HG02885 (cell line): Measurements from ENCODE around the gene ENHO.

Experiments used
- ATAC-seq: cut with Tn5 transposase; IDR thresholded peaks from one replicate; pipeline ENCODE4 v1.9.1; 2021; ENCODE audit warnings: mild to moderate bottlenecking; ENCODE audit not compliant: unreplicated experiment, poor library complexity

The ENHO gene

DNA sequence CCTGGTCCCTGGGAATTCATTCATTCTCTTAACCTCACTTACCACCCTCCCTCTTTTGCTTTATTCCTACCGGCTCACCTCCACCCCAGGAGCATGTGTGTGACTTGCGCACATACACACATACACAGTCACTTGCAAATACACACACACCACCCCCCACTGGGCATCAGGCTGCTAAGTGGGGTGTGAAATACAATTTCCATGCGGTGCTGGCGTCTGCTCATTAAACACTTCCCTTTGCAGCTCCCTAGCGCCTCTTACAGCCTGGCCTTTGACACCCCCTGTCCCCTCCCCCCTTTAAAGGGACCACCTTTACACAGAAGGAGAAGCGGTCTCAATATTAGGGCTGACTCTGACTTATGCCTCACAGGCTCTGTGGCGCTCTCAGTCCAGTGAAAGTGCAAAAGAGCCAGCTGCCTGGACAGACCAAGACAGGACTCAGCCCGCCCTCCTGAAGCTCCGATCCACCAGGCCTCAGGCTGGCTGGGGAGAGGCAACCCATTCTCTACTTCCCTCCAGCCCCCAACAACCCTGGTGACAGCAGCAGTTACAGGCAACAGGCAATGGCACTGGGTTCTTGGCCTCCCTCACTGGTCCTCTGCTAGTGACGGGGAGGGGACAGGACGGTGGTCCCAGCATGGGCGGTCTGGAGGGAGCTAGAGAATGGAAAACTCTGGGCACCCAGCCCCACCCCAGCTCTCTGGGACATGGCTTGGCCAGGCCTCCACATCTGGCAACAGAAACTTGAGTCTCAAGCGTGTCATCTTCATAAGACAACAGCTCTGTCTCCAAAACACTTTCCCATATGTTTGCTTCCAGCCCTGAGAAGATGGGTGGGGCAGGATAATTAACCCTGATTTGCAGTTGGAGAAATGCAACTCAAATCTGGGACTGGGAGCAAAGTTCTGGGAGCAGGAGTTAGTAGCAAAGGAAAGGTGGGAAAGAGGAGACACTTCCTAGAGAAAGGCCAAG is 12.0 kb downstream of the ENHO start:
- no peak for ATAC-seq

DNA sequence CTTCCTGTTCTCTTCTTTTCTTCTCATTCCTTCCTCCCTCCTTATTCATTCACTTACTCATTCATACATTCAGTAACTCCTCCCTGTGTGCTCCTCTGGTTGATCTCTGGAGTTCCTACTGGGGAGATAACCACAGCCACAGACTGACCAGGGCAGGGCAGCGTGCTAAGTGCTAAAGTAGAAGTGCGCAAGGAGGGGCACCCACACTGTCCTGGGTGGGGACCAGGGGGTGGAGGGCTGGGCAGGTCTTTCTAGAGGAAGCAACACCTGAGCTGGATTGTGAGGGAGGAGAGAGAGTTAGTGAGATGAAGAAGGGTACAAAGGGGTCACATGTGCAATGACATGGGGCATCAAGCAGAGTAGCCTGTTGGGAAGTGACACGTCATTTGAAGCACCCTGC is 13.8 kb downstream of the ENHO start:
- no peak for ATAC-seq

DNA sequence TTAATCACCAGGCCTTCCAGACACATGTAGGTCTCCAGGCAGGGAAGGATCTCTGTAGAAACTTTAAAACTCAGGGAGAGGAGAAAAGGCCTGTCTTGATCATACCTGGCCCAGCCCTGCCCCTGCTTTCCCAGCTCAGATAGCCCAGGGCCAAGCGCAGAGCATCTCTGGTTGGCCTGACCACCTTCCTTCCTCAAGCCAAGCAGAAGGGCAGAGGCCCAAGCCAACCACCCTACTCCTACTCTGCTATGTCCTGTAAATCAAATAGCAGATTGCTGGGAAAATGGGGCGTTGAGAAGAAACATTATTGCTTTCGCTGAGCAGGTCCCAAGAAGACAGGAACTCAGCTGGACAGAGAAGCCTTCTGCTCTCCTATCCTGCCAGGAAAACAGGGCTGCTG is 14.3 kb downstream of the ENHO start:
- ATAC-seq, result no peak

DNA sequence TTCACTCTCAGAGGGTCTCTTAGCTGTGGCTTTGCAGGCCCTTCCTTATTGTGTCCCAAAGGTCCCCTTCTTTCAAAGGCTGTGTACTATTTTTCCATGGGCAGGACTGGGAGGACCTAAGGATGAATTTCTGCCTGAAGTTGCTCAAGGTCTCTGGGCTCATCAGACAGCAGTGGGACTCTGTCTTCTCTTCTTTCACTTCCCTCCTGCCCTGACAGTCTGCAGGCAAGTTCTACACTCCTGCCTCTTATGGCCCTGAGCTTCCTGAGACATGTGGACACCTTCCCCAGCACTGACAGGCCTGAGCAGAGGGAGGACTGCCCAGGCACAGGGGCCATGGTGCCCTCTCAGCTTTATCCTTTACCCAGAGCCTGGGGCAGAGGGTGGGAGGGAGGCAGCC is 14.8 kb downstream of the ENHO start:
- ATAC-seq, result no peak

DNA sequence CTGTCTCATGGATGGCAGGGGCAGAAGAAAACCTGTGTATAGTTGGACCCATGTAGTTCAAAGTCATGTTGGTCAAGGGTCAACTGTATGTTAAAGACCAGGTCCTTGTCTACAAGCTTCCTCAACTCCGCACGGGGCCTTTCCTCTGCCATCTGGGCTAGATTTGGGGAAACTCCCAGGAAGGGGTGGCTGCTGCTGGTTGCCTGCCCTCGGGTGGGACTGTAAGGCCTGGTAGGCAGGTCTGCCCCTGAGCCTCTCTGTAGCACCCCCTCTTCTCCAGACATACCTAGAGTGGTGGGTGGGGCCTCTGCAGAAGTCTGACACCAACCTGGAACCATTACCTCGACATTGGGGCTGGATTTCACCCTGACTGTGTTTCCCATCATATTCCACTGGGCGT is 15.2 kb downstream of the ENHO start:
- ATAC-seq, result no peak

DNA sequence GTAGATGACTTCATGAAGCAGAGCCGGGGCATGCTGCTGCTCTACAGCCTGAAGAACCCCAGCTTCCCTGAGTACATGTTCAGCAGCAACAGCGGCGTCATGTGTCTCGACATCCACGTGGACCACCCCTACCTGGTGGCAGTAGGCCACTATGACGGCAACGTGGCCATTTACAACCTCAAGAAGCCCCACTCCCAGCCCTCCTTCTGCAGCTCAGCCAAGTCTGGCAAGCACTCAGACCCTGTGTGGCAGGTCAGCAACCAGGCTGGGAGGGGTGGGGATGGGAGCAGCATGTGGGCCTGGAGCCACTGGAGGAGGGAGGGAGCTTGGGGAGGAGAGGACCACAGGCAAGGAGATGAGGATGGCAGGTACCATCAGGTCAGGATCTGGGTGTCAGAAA is 16.2 kb downstream of the ENHO start:
- no peak for ATAC-seq

DNA sequence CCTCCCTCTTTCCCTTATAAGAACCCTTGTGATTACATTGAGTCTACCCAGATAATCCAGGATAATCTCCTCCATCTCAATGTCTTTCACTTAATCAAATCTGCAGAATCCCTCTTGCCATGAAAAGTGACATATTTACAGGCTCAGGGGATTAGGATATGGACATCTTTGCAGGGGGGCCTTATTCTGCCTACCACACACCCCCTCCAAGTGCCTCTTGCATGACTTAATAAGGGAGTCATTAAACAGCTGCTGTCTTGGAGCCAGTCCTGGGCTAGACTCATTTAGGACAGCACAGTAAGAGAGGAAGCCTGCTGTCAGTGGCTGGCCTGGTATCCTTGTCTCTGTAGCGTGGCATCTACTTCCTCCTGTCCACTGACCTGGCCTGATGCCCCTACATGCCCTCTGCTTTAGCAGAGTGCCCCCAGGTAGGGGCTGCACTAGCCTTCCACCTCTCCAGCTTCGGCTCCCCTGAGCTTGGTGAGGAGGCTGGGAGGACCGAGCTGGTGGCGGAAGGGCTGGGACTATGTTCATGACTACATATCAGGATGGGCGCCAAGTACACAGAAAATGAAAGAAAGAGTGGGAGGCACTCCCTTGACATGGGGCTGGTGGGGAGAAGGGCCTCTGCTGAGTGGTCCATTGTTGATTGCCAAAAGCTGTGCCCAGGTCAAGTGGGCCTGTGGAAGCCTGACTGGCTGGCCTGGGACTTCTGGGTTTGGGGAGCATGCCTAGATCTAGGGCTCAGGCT is 17.2 kb downstream of the ENHO start:
- ATAC-seq, result no peak

DNA sequence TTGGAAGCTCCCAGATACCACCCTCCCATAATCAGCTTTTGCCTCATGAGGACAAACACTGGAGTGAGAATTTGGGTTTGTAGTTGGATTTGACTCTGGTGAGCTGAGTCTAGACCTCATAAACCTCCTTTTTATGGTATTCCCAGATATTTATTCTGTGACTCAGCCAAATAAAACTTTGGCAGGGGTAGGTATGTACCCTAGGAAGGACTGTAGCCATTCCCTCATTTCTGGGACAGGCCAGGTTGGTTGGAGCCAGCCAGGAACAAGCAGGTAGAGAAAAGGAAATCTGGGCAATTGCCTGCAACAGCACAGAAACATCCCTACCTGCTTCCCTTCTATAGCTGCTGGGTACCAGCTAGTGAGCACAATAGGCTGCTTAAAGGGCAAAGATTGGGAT is 19.4 kb downstream of the ENHO start:
- ATAC-seq, result no peak

DNA sequence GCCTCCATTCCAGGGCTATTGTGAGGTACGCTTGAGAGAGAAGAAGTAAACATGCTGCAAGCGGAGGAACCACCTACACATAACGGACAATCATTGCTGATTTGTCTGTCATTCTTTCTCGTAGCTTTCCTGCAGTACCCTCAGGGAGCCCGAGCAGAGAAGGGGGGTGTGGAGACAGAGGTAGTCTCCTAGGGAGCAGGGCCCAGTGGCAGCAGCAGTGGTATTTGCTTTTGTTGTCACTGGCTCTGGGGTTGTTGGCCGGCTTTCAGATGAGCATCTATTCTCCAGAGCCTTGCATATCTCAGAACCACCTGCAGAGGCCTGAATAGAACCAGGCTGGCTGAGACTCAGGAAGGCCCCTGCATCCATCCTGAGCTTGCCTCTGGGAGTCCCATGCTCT is 19.9 kb downstream of the ENHO start:
- ATAC-seq, result no peak

DNA sequence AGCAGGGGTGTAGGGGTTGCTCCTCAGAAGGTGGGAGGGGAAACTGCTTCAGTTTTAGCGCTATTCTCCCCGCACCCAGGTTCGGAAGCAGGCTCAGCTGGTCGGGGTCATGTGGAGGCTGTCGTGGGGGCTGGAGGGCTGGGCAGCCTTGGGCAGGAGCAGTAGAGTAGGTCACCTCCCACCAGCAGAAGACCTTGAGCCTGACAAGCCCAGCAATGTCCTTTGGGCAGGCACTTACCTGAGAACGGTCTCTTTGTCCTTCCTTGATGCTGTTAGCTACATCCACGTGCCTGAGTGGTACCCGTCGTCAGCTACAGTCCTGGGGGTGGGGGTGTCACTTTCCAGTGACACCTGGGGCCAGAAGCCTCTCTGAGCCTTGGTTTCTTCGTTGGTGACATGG is 20.3 kb downstream of the ENHO start:
- ATAC-seq, result no peak

DNA sequence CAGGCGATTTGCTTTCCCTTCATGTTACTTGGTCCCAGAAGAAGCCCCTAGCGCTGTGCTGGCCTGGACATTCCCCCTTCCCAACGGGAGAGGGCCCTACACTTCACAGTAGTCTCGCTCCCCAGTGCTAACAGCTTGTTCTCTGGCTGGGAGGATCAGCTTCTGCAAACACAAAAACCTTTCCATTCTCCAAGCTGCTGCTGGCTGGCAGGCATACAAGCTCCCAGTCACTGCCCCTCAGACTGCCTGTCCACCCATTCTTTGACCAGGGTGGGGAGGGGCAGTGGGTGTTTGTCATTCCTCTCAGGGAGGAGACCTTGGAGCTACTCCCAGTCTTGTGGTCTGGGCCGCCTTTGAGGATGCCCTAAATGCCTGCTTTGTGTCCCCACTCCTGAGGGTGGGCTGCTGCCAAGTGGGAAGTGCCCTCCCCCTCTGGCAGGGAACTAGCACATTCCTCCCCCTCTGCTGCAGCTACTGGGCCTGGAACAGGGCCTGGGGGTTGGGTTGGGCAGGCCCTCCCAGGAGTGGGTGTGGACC is 20.8 kb downstream of the ENHO start:
- no peak for ATAC-seq

DNA sequence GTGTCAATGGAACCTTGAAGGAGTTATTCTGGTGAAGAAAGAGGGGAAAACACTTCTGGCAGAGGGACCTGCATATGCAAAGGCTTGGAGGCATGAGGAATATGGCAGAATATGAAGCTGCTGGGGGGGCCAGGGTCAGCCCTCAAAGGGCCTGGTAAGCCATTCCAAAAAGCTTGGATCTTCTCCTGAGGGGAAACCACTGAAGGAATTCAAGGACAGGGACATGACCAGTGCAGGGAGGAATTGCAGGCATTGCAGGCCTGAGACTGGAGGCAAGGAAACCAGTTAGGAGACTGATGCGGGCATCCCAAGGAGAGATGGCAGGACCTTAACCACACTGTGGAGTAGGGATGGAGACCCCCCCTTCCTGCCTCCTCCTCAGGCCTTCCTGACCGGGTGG is 21.4 kb downstream of the ENHO start:
- no peak for ATAC-seq

DNA sequence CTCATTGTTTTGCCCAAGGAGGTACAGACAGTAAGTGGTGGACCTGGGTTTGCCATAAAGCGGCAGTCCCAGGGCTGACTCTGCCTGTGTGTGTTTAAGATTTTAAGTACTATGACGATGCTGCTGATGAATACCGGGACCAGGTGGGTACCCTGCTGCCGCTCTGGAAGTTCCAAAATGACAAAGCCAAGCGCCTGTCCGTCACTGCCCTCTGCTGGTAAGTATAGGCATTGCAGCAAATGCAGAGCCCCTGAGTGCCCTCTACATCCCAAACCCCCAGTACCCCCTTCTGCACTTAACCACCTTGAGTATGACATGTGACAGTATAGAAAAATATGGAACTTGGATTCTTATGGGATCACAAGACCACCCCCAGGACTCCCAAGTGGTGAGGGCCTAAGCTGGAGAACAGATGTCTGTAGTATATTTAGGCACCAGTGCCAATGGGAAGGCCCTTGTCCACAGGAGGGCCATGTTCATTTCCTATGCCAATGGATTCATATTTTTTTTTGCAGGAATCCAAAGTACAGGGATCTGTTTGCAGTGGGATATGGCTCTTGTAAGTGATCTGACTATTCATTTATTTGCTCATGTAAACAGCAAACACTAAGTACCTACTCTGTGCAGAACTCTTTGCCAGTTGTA is 22.0 kb downstream of the ENHO start:
- no peak for ATAC-seq

DNA sequence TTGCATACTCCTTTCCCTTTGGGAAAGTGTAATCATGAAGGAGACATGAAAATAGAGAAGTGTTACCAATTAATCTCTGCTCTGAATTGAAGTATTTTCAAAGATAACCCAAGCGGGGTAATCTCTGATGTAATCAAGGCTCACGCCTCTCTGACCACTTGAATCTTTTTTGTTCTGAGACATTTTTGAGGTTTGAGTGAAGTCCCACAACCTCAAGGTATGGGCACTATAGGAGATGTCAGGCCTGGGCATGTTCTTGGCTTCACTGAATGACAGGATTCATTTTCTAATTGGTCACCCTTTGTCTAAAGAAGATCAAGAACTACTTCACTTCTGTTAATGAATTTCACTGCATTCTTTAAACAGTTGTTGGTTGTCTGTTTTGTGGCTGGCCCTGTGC is 23.7 kb downstream of the ENHO start:
- no peak for ATAC-seq

DNA sequence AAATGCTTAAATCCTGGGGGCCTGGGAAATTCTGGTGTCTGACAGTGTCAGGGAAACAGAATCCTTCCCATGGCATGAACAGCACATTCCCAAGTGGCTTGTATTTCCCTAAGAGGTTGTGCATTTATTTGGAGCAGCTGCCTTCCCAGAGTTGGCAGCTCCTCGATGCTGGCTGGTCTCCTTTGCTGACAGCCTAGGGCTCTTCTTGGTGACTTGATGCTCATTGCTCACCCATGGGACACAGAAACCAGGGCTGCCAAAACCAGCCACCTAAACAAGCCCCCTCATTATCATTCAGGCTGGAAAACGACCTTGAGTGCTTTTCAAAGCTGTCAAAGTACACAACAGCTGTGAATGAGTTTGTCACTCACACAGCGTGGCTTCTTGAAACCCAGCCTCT is 24.2 kb downstream of the ENHO start:
- ATAC-seq, result no peak

DNA sequence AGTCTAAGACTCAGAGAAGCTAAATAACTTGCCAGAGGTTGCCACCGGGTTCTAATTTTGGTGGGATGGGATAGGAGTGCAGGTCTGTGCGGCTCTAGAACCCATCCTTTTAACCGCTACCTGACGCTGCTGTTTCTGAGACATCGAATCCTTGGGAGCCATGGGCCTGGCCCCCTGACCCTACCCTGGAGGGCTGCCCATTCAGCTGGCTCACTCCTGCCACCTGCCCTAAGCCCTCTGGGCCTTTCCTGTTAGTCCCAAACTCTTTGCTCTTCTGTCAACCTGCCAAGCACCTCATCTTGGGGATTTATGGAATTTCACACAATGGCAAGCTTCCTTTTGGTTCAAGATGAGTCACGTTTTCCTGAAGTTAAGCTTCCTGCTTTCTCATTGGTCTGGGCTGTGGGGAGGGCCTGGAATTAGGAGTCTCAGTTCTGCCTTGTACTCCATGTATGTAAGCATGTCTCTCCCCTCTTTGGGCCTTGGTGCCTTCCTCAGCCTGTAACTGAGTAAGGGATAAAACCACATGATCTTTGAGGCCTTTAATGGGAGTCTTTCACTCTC is 26.6 kb downstream of the ENHO start:
- ATAC-seq, result no peak

DNA sequence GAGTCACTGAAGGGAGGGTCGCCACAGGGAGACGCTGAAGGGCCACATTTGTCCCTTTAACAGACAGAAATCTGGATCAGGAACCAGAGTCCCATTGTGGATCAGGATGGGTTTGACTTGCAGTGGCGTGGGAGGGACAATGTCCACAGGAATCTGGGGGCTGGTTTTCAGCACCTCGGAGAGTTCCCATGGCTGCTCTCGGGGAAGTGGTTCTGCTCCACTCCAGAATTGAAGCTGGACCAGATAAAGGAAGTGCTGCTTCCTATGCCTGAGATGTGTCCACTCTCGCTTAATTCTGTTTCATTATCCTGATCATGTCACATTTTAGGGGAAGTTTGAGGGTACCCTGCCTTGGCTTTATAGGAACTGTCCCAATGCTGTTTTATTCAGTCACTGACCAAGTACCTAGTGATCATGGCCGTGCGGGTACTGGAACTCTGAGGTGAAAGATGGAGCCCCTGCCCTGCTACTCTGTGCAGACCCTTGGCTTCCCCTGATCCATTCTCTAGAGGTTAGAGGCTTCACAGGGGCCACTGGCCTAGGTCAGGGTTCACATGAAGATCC is 28.7 kb downstream of the ENHO start:
- ATAC-seq, result no peak

DNA sequence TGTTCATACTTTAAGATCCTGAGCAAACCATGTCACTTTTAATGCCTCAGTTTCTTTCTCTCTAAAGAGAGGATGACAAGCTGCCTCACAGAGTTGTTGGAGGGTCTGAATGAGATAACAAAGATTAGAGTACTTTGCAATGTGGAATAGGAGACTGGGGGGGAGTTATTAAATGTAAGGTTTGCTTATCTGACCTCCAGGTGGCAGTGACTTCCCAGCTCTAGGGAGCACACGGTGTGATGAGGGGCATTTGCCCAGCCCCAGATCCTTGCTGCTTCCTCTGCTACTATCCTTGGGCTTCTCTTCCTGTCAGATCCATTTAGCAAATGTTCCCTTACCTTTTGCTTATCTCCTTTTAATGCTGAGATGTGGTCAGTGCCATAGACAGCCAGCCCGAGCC is 30.7 kb downstream of the ENHO start:
- ATAC-seq, result no peak

DNA sequence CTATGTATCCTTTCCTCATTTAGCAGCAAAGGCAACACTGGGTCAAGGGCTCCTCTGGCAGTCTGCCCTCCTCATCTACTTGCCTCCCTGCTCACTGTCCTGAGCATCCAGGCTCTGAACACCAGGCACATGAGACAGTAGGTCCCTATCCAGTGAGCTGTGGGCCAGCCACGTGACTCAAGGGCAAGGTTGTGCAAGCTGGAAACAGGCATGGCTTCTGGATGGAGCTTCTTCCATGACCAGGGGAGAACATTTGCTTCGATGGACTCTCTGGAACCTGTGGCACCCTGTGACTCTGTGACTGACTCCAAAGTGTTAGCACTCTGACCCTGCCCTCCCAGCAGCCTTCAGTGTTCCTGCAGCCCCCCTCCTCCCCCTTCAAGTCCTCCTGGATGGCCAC is 31.2 kb downstream of the ENHO start:
- ATAC-seq, result no peak

DNA sequence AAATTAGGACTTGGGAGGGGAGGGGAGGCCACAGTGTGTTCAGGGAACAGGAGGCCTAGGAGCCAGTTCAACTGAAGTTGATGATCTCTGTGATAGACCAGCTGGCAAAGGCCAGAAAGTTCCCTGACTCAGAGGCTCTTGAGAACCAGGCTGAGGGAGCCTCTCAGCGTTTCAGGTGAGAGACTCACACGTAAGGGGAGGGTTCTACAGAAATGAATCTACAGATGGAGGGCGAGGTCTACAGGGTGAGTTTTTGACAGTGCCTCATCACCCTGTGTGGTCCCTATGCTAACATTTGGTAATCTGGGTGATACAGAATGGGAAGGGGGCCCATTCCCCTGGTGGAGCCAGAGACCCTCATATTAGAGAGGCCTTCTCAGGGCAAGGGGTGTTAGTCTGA is 32.0 kb downstream of the ENHO start:
- ATAC-seq, result no peak
